ENCODE measurements around the gene CRY2. TPM values are rescaled to one million over a fixed set of nuclear protein-coding genes. Genes with fewer than 3 reads are reported as not detected.
"Not testable (repeated sequence)": the region's sequence is repeated elsewhere in the genome, so short reads cannot be mapped to it uniquely, and the experiment has no call there.

Gene CRY2
- total RNA-seq, 1 donor from 2014 or later, result 54.2 TPM

DNA sequence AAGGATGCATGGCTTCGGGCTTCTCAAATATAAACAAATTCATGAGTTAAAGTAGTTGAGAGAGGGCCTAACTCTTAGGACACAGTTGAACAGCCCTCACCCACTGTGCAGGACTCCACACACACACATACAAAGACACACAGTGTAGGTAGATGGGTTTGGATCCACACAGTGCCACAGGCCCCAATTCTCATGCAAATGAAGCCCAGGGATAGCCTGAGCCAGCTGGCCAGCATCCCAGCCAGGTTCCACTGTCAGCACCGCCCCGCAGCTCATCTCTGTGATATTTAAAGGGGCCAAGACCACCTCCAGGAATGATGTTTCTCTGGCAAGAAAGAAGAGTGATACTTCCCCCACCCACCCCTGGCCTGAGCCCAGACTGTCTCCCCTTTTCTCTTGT, 30.7 kb upstream of the CRY2 start:
- no peak overlapping the region for H3K27ac ChIP-seq

DNA sequence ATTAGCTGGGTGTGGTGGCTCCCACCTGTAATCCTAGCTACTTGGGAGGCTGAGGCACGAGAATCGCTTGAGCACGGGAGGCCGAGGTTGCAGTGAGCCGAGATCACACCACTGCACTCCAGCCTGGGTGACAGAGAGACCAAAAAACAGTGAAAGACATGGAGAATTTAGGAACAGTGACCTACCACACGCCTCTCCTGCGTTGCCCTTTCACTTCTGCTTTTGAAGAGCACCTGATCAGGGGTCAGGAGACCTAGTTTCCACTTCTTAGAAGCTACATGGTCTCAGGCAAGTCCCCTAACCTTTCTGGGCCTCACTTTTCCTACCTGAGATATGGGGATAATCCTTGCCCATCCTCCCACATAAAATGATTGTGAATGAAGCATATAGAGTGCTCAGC, 30.1 kb upstream of the CRY2 start:
- intact Hi-C loops (cut with DNase I), result no loop called here
- no peak overlapping the region for H3K4me3 ChIP-seq
- TF ChIP-seq, protein P1, sequence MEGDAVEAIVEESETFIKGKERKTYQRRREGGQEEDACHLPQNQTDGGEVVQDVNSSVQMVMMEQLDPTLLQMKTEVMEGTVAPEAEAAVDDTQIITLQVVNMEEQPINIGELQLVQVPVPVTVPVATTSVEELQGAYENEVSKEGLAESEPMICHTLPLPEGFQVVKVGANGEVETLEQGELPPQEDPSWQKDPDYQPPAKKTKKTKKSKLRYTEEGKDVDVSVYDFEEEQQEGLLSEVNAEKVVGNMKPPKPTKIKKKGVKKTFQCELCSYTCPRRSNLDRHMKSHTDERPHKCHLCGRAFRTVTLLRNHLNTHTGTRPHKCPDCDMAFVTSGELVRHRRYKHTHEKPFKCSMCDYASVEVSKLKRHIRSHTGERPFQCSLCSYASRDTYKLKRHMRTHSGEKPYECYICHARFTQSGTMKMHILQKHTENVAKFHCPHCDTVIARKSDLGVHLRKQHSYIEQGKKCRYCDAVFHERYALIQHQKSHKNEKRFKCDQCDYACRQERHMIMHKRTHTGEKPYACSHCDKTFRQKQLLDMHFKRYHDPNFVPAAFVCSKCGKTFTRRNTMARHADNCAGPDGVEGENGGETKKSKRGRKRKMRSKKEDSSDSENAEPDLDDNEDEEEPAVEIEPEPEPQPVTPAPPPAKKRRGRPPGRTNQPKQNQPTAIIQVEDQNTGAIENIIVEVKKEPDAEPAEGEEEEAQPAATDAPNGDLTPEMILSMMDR (IDR thresholded peaks at IDR 0.05), result no peak
- ATAC-seq (peak; percentile 15), DNase-seq (no peak)
- no peaks in the 10 kb centered on the region for H3K4me1 ChIP-seq
- H3K9me3 ChIP-seq, result no peaks in the 10 kb centered on the region
- H3K27me3 ChIP-seq, result no peaks in the 10 kb centered on the region
- peaks cover 2% of the 10 kb centered on the region for H3K36me3 ChIP-seq
- no peak overlapping the region for H3K27ac ChIP-seq

More for the DNA sequence above, 30.7 kb upstream of the CRY2 start:
- DNase-seq (no peak), ATAC-seq (no peak)
- no peaks in the 10 kb centered on the region for H3K4me1 ChIP-seq
- TF ChIP-seq, protein P1 (IDR thresholded peaks at IDR 0.05), result no peak
- no peaks in the 10 kb centered on the region for H3K27me3 ChIP-seq
- H3K4me3 ChIP-seq, result no peak overlapping the region
- H3K36me3 ChIP-seq, result peaks cover 8% of the 10 kb centered on the region
- H3K9me3 ChIP-seq, result no peaks in the 10 kb centered on the region
- intact Hi-C loops (cut with DNase I), result no loop called here

DNA sequence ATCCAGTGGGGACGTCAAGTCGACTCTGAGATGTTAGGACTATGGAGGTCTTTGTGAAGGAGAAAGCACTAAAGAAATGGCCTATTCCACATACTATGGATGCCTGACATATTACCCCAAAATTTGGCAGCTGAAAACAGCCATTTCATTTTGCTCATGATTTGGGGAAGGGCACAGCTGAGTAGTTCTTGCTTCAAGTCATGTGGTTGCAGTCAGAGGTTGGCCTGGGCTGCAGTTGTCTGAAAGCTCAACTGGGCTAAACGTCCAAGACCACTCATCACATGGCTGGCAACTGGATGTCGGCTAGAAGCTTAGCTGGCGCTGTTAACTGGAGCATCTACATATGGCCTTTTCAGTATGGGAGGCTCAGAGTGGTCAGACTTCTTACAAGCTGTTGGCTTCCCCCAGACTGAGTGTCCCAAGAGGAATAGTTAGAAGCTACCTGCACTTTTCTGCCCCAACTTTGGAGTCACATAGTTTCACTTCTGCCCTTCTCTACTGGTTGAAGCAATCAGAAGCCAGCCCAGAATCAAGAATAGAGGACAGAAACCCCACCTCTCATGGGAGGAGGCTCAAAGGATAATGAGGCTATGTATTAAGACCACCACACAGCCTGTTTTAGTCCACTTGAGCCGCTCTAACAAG, 28.2 kb upstream of the CRY2 start:
- Histone ChIP-seq H3K4me3 (no peak overlapping the region), H3K4me1 (no peaks in the 10 kb centered on the region), H3K9me3 (no peaks in the 10 kb centered on the region), H3K36me3 (no peaks in the 10 kb centered on the region), H3K27ac (no peak overlapping the region), H3K27me3 (no peaks in the 10 kb centered on the region)
- ATAC-seq, result no peak
- TF ChIP-seq, protein P1 (IDR thresholded peaks at IDR 0.05), result no peak
- DNase-seq, result no peak
- intact Hi-C loops (cut with DNase I), result no loop called here

DNA sequence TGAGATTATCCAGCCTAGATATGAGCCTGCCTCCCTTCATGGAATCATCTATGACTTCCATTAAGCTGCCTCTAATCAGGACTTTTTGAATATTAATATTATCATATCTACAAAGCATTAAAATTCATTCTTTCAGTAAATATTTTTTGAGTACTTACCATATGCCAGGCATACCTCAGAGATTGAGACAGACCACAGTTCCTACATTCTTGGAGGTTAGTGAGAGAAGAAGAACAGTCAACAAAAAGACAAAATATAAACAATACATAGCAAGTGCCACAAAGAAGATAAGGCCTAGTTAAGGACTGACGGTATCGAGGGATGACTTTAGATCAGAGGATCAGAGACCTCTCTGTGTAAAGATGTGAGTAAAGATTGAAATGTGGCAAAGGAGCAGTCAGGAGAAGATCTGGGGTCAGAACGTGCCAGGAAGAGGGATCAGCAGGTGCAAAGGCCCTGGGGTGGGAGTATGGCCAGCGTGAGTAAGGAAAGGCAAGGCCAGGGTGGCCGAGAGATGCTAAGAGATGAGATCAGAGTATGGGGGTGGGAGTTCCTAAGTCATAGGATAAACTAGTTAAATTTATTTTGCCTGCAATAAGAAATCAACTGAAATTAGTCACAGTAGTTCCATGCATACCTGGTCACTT, 26.9 kb upstream of the CRY2 start:
- no peaks in the 10 kb centered on the region for H3K36me3 ChIP-seq
- H3K4me3 ChIP-seq, result no peak overlapping the region
- intact Hi-C loops (cut with DNase I), result no loop called here
- ATAC-seq, result no peak
- H3K4me1 ChIP-seq, result no peaks in the 10 kb centered on the region
- no peak overlapping the region for H3K27ac ChIP-seq
- H3K27me3 ChIP-seq, result no peaks in the 10 kb centered on the region
- DNase-seq, result no peak
- no peaks in the 10 kb centered on the region for H3K9me3 ChIP-seq
- TF ChIP-seq, protein P1 (IDR thresholded peaks at IDR 0.05), result no peak

DNA sequence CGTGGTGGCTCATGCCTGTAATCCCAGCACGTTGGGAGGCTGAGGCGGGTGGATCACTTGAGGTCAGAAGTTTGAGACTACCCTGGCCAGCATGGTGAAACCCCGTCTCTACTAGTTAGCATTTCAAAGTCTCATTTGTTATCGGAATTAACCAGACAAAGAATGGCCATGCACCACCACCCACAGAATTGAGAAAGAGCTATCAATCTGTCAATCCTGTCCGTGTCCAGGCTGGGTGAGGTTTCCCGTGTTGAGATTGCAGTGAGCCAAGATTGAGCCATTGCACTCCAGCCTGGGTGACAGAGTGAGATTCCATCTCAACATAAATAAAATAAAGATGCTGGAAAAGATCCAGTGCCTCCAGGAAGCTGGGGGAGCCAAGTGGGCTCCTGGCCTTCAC, 20.8 kb upstream of the CRY2 start:
- H3K4me3 ChIP-seq; H3K27me3 ChIP-seq; ATAC-seq; H3K36me3 ChIP-seq; intact Hi-C loops (cut with DNase I); DNase-seq; H3K27ac ChIP-seq; H3K4me1 ChIP-seq; H3K9me3 ChIP-seq: not testable (repeated sequence)

DNA sequence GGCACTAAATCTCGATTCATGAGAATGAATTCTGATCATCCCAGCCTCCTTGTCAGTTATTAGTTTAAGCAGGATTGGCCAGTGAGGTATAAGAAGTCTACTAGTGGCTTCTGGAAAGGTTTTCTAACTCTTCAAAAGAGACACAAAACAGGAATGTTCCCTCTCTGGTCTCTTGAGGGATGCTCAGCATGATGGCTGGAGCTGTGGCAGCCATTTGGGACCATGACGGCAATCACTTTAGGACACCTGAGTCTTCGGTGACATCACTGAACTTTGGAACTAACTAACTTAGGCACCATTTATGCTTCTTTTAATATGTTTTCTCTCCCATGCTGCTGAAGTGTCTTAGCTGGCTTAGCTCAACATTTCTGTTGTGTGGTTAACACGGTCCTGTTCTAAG, 20.2 kb upstream of the CRY2 start:
- H3K27me3 ChIP-seq, result no peaks in the 10 kb centered on the region
- no peak for ATAC-seq
- intact Hi-C loops (cut with DNase I), result no loop called here
- TF ChIP-seq, protein P1 (IDR thresholded peaks at IDR 0.05), result no peak
- no peak for DNase-seq
- H3K27ac ChIP-seq, result no peak overlapping the region
- H3K4me1 ChIP-seq, result no peaks in the 10 kb centered on the region
- no peaks in the 10 kb centered on the region for H3K36me3 ChIP-seq
- no peaks in the 10 kb centered on the region for H3K9me3 ChIP-seq
- no peak overlapping the region for H3K4me3 ChIP-seq

Measured in upper lobe of right lung (tissue), 1 donor.